HEK293T (cell line): Measurements from ENCODE around the gene SDC4.

Experiments
- CTCF ChIA-PET: fragments of 350-600 bp; formaldehyde crosslinking; extraction: SDS; loops from one replicate; lab custom pipeline; 2021; ENCODE audit warnings: antibody characterized with exemption, inconsistent platforms; lab: Yijun Ruan, JAX
- POLR2A ChIA-PET: fragments of 350-600 bp; formaldehyde crosslinking; extraction: SDS; loops from one replicate; lab custom pipeline; 2020; ENCODE audit warnings: antibody characterized with exemption, inconsistent platforms; lab: Yijun Ruan, JAX
- DNase-seq: peaks from one replicate; pipeline ENCODE4 v3.0.0; 2012; ENCODE audit warnings: mixed read lengths; ENCODE audit errors: extremely low spot score
- ARNT ChIP-seq: fragments of 450-650 bp; IDR thresholded peaks from 2 replicates; pipeline ENCODE4 v1.6.1; 2017; ENCODE audit warnings: mild to moderate bottlenecking
- BHLHE40 ChIP-seq: fragments of 450-650 bp; IDR thresholded peaks from 2 replicates; pipeline ENCODE4 v1.6.1; 2016; ENCODE audit warnings: mild to moderate bottlenecking, moderate library complexity, borderline replicate concordance
- CTBP1 ChIP-seq: fragments of 450-650 bp; IDR thresholded peaks from 2 replicates; pipeline ENCODE4 v1.6.1; 2016; ENCODE audit warnings: borderline replicate concordance
- ELF4 ChIP-seq: fragments of 450-650 bp; IDR thresholded peaks from 2 replicates; pipeline ENCODE4 v1.6.1; 2017; ENCODE audit warnings: antibody characterized with exemption
- FOXA1 ChIP-seq: fragments of 450-650 bp; IDR thresholded peaks from 2 replicates; pipeline ENCODE4 v1.6.1; 2016; ENCODE audit warnings: mild to moderate bottlenecking
- FOXK2 ChIP-seq: fragments of 450-650 bp; IDR thresholded peaks from 2 replicates; pipeline ENCODE4 v1.6.1; 2016; ENCODE audit warnings: mild to moderate bottlenecking
- FOXM1 ChIP-seq: fragments of 450-650 bp; IDR thresholded peaks from 2 replicates; pipeline ENCODE4 v1.6.1; 2017; ENCODE audit warnings: mild to moderate bottlenecking, borderline replicate concordance
- HDGF ChIP-seq: fragments of 450-650 bp; IDR thresholded peaks from 2 replicates; pipeline ENCODE4 v1.6.1; 2017; ENCODE audit warnings: antibody characterized with exemption, borderline replicate concordance
- L3MBTL2 ChIP-seq: fragments of 450-650 bp; conservative IDR thresholded peaks from 2 replicates; pipeline ENCODE4 v1.6.1; 2016; ENCODE audit warnings: mild to moderate bottlenecking
- LEF1 ChIP-seq: fragments of 450-650 bp; IDR thresholded peaks from 2 replicates; pipeline ENCODE4 v1.6.1; 2017; ENCODE audit warnings: mild to moderate bottlenecking, borderline replicate concordance
- NFRKB ChIP-seq: fragments of 450-650 bp; IDR thresholded peaks from 2 replicates; pipeline ENCODE4 v1.6.1; 2016; ENCODE audit warnings: mild to moderate bottlenecking, moderate library complexity
- SP1 ChIP-seq: fragments of 450-650 bp; IDR thresholded peaks from 2 replicates; pipeline ENCODE4 v1.6.1; 2017
- SUZ12 ChIP-seq: fragments of 450-650 bp; IDR thresholded peaks from 2 replicates; pipeline ENCODE4 v1.6.1; 2016; ENCODE audit warnings: mild to moderate bottlenecking
- TARDBP ChIP-seq: fragments of 450-650 bp; IDR thresholded peaks from 2 replicates; pipeline ENCODE4 v1.6.1; 2016
- ZNF384 ChIP-seq: fragments of 450-650 bp; IDR thresholded peaks from 2 replicates; pipeline ENCODE4 v1.6.1; 2016
- TF ChIP-seq, protein P1 (sequence below): fragments of 450-650 bp; IDR thresholded peaks from 2 replicates; pipeline ENCODE4 v1.6.1; 2016

Gene SDC4

DNA sequence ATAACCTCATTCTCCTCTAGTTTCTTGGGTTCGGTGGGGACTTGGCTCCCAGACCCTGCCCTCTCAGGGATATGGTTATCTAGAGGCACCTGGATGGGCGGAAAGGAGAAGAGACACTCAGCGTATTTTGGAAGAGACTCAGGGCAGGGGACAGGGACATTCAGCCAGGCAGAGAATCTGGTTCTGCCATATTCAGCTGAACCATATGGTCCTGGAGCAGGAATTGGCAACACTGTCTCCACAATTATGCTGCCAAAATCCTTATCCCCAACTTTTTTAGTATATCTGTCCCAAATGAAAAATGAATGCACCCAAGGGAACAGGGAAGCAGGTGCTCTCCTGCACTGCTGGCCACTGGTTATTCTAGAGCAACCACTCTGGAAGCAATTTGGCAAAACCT, 17.7 kb downstream of the SDC4 start:
- TF ChIP-seq SP1 = no peak
- no peak for TF ChIP-seq ARNT
- no peak for TF ChIP-seq CTBP1
- TF ChIP-seq ZNF384 = no peak
- TF ChIP-seq ELF4 = no peak
- no peak for TF ChIP-seq HDGF
- no peak for TF ChIP-seq LEF1
- no peak for TF ChIP-seq TARDBP
- TF ChIP-seq NFRKB = no peak
- TF ChIP-seq SUZ12 = no peak
- no peak for TF ChIP-seq FOXK2
- TF ChIP-seq FOXA1 = no peak
- TF ChIP-seq, protein P1, sequence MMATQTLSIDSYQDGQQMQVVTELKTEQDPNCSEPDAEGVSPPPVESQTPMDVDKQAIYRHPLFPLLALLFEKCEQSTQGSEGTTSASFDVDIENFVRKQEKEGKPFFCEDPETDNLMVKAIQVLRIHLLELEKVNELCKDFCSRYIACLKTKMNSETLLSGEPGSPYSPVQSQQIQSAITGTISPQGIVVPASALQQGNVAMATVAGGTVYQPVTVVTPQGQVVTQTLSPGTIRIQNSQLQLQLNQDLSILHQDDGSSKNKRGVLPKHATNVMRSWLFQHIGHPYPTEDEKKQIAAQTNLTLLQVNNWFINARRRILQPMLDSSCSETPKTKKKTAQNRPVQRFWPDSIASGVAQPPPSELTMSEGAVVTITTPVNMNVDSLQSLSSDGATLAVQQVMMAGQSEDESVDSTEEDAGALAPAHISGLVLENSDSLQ = no peak
- DNase-seq = no peak
- CTCF ChIA-PET = no interaction called here
- POLR2A ChIA-PET = no interaction called here

DNA sequence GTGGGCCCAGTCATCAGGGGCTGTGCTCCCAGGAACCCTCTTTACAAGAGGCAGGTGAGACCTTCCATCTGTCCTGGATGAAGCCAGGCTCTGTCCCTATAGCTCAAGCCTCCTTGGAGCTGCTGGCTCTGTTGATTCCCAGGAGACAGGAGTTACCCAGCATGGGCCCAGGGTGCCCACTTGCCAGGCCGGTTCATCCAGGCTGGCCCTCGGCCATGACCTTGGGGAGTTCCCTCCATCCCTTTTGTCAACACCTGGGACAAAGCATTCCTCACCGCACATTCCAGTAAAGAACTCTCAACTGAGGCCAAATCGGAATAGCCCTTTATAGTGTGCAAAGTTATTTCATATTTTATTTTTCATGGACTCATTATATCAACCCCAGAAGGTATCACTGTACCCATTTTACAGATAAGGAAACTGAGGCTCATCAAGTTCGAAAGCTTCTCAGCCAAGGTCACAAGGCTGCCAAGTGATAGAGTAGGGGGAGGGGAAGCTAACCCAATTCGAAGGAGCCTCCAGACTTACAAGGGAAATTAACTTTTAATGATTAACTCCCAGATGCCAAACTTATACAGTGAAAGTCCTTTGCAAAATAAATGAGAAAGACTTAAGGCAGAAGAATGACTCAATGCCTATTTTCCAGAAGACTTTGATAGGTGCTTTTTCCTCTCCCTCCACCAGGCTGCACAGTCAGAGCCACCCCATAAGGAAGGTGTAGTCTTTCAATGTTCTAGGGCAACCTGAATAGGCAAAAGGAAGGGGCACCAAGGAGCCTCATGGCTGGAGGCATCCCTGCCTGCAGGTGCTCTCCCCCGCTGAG, 18.5 kb downstream of the SDC4 start:
- no peak for TF ChIP-seq CTBP1
- no peak for TF ChIP-seq SP1
- no peak for TF ChIP-seq L3MBTL2
- TF ChIP-seq ARNT = no peak
- TF ChIP-seq LEF1 = no peak
- TF ChIP-seq BHLHE40 = no peak
- no peak for TF ChIP-seq HDGF
- no peak for DNase-seq
- POLR2A ChIA-PET = no interaction called here
- CTCF ChIA-PET = no interaction called here

DNA sequence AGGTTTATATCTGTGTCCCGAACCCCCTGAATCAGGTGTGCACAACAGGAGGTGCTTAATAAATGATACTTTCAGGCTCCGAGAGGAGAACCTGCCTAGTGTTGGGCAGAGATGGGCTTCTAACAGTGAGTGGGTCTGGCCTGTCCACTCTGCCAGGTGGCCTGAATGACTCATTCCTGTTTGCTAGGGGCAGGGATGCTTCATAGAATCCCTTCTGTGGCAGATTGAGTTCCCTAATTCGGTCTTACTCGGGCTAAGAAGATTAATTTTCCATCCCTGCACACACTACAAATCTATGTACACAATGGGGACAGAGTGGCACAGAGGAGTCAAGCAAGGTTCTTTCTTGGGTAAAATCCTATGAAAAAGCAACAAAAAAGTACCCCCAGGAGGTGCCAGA, 19.8 kb downstream of the SDC4 start:
- DNase-seq = no peak
- POLR2A ChIA-PET = no interaction called here
- CTCF ChIA-PET = no interaction called here
- TF ChIP-seq TARDBP (no peak), HDGF (no peak), ELF4 (no peak), SUZ12 (no peak), ARNT (no peak), LEF1 (no peak), CTBP1 (no peak), FOXK2 (no peak), SP1 (no peak), L3MBTL2 (no peak), NFRKB (no peak), BHLHE40 (no peak)
- TF ChIP-seq, protein P1 = no peak

DNA sequence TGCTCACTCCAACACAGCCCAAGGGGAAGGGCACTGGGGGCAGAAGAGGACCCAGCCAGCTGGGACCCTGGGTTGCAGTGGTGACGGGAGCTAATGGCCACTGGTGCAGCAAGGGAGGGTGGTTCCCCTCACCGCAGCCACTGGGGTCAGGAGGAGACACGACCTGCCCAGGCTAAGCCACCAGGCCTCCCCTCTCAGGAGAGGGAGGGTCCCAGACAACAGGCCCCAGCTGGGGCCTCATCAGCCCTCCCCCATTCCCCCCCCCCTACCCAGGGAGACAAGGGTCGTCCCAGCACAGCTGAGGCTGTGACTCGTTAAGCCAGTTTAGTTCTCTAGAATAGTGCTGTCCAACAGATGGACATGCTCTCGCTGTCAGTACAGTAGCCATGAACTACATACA, 22.9 kb downstream of the SDC4 start:
- no peak for TF ChIP-seq FOXM1
- no peak for TF ChIP-seq BHLHE40
- TF ChIP-seq SUZ12 = no peak
- TF ChIP-seq SP1 = no peak
- TF ChIP-seq CTBP1 = no peak
- TF ChIP-seq FOXA1 = no peak
- TF ChIP-seq NFRKB = no peak
- no peak for TF ChIP-seq HDGF
- TF ChIP-seq, protein P1 = no peak
- no peak for TF ChIP-seq LEF1
- TF ChIP-seq TARDBP = no peak
- no peak for TF ChIP-seq ELF4
- no peak for TF ChIP-seq ARNT
- no peak for TF ChIP-seq L3MBTL2
- TF ChIP-seq ZNF384 = no peak
- CTCF ChIA-PET = no interaction called here
- POLR2A ChIA-PET = no interaction called here
- no peak for DNase-seq

DNA sequence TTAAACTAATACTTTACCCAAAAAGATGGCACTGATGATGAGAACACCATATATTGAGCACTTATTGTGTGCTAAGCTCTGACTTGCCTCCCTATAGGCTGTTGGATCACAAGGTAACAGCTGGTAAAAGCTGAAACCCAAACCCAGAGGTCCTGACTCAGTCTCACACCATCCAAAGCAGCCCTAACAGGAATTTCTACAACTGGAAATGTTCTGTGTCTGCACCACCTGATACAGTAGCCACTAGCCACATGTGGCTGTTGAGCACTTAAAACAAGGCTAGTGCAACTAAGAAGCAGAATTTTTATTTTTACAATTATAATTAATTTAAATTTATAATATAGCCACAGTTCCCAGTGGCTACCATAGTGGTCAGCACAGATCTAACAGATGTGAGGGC, 24.5 kb downstream of the SDC4 start:
- DNase-seq = no peak
- ChIA-PET CTCF (interaction anchor here (1.1 to 1.8 kb wide), 4 partner anchors 12 to 142 kb away, joined by 3 to 5 read pairs (median 4); no protein-coding TSS in a partner anchor), POLR2A (no interaction called here)
- TF ChIP-seq TARDBP (no peak), ZNF384 (no peak), HDGF (no peak), FOXM1 (no peak), ELF4 (no peak), NFRKB (no peak), FOXK2 (no peak), L3MBTL2 (no peak), SP1 (no peak), ARNT (no peak)
- TF ChIP-seq, protein P1 = no peak
